C4-2B (cell line): ENCODE data around the gene C1orf159.

Experiments
- ZFX ChIP-seq: fragments of 450-650 bp; IDR thresholded peaks from 2 replicates; pipeline ENCODE4 v1.6.1; 2017
- TF ChIP-seq, protein P1 (sequence below): fragments of 450-650 bp; conservative IDR thresholded peaks from 2 replicates; pipeline ENCODE4 v1.5.1; 2017; ENCODE audit warnings: mild to moderate bottlenecking

- TF ChIP-seq, protein P1, sequence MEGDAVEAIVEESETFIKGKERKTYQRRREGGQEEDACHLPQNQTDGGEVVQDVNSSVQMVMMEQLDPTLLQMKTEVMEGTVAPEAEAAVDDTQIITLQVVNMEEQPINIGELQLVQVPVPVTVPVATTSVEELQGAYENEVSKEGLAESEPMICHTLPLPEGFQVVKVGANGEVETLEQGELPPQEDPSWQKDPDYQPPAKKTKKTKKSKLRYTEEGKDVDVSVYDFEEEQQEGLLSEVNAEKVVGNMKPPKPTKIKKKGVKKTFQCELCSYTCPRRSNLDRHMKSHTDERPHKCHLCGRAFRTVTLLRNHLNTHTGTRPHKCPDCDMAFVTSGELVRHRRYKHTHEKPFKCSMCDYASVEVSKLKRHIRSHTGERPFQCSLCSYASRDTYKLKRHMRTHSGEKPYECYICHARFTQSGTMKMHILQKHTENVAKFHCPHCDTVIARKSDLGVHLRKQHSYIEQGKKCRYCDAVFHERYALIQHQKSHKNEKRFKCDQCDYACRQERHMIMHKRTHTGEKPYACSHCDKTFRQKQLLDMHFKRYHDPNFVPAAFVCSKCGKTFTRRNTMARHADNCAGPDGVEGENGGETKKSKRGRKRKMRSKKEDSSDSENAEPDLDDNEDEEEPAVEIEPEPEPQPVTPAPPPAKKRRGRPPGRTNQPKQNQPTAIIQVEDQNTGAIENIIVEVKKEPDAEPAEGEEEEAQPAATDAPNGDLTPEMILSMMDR, result no peak; the same call in 1 of the 2 replicates
- no peak for TF ChIP-seq ZFX
Measured at GRCh38 chr1:1033009-1033587, 82.8 kb downstream of the C1orf159 start.
